ENCODE results near the gene RAB7B.

DNA sequence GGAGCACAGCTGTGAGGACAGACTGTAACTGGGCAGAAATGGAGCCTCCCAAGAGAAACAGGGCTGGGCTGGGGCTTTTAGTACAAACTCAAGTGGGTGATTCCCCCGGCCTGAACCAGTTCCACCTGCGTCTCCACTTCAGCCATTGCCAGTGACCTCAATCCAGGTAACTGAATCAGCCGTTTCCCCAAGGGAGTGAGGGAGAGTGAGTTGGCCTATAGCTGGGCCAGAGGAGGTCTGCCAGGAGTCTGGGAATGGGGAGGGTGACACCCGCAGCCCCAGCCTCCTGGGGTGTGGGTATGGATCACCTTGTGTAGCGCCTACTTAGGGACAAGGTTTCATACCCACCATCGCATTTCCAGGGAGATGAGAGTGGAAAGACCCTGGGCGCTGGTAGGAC lies 68.4 kb downstream of the RAB7B start:
- TF ChIP-seq CTCF (IDR thresholded peaks at IDR 0.05; ENCODE audit: poor library complexity) (no peak), EZH2 (IDR thresholded peaks at IDR 0.05; ENCODE audit: borderline replicate concordance) (no peak), EZH2phosphoT487 (IDR thresholded peaks at IDR 0.05; ENCODE audit: low read depth, severe bottlenecking, unreplicated experiment) (no peak)
